ENCODE results near the gene MIB2. TPM values are rescaled to one million over a fixed set of nuclear protein-coding genes. Genes with fewer than 3 reads are reported as not detected.

The MIB2 gene
- total and polyA plus RNA-seq, 2 experiments from 2014 or later, result 47.5 to 75.3 TPM

DNA sequence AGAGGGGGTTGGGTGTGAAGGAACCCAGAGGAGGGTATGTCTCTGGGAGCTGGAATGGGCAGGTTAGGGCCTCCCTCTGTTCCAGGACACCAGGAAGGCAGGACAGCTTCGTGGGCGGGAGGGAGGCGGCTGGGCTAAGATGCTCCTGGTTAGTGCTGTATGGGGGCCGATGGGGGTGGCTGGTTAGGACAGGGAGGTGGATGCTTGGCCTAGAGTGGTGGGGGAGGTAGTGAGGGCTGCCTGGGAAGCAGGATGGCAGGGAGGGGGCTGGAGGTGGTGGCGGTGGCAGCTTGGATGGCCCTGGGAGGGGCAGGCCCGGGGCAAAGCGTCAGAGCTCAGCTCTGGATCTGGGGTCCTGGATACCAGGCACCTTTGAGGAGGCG is 10.5 kb downstream of the MIB2 start:
- Histone ChIP-seq H2AFZ (no peak overlapping the region), H3K9me2 (replicated peaks; ENCODE audit: insufficient read depth) (no peaks in the 10 kb centered on the region), H3K36me3 (replicated peaks; ENCODE audit: insufficient read depth, low read depth) (no peaks in the 10 kb centered on the region), H3K4me2 (no peak overlapping the region), H3K4me3 (no peak overlapping the region), H3K79me2 (no peaks in the 10 kb centered on the region), H3K27ac (no peak overlapping the region), H3K4me1 (ENCODE audit: insufficient read depth) (peaks cover 9% of the 10 kb centered on the region), H3K9me3 (ENCODE audit: low read depth) (no peaks in the 10 kb centered on the region), H4K20me1 (ENCODE audit: insufficient read depth, poor library complexity, severe bottlenecking) (no peaks in the 10 kb centered on the region), H3K27me3 (peaks cover 5% of the 10 kb centered on the region)
- 98% methylated on average over 5 of the region's 8 CpGs for WGBS (ENCODE audit: low lambda C conversion rate, missing lambda C conversion rate)
- TF ChIP-seq EZH2 (IDR thresholded peaks at IDR 0.05; ENCODE audit: borderline replicate concordance) (no peak), EZH2phosphoT487 (IDR thresholded peaks at IDR 0.05; ENCODE audit: low read depth, severe bottlenecking, unreplicated experiment) (no peak)
- TF ChIP-seq, protein P1, sequence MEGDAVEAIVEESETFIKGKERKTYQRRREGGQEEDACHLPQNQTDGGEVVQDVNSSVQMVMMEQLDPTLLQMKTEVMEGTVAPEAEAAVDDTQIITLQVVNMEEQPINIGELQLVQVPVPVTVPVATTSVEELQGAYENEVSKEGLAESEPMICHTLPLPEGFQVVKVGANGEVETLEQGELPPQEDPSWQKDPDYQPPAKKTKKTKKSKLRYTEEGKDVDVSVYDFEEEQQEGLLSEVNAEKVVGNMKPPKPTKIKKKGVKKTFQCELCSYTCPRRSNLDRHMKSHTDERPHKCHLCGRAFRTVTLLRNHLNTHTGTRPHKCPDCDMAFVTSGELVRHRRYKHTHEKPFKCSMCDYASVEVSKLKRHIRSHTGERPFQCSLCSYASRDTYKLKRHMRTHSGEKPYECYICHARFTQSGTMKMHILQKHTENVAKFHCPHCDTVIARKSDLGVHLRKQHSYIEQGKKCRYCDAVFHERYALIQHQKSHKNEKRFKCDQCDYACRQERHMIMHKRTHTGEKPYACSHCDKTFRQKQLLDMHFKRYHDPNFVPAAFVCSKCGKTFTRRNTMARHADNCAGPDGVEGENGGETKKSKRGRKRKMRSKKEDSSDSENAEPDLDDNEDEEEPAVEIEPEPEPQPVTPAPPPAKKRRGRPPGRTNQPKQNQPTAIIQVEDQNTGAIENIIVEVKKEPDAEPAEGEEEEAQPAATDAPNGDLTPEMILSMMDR (IDR thresholded peaks at IDR 0.05; ENCODE audit: poor library complexity), result no peak
- DNase-seq (ENCODE audit: low spot score), result no peak

DNA sequence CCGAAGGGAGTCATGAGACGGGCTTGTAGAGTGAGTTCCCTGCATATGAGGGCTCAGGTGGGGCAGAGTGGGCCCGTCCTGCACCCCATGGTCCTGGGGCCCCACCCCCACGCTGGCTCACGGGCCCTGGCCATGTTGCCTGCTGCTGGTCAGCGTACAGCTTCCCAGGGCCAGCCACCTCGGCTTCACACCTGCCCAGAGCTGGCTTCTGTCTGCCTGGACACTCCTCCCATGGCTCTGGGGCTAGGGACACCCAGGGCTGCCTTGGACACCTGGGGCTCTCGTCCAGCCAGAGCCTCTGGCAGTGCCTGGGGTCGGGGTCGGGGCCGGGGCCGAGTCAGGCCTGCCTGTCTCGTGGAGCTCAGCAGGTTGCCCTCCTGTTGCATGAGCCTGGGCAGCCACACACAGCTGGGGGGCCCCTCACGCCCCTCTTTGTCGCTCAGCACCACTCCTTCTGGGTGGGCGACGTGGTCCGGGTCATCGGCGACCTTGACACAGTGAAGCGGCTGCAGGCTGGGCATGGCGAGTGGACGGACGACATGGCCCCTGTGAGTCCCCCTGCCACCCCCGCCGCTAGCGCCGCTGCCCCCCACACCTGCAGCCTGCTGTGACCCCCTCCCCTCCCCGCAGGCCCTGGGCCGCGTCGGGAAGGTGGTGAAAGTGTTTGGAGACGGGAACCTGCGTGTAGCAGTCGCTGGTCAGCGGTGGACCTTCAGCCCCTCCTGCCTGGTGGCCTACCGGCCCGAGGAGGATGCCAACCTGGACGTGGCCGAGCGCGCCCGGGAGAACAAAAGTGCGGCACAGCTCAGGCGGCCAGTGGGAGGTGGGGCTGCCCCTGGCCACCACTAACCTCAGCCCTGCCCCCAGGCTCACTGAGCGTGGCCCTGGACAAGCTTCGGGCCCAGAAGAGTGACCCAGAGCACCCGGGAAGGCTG is 11.2 kb downstream of the MIB2 start:
- Histone ChIP-seq H3K27me3 (peaks cover 8% of the 10 kb centered on the region), H3K4me3 (no peak overlapping the region), H3K9me3 (ENCODE audit: low read depth) (no peaks in the 10 kb centered on the region), H3K9me2 (replicated peaks; ENCODE audit: insufficient read depth) (no peaks in the 10 kb centered on the region), H2AFZ (no peak overlapping the region), H3K27ac (no peak overlapping the region), H3K4me2 (no peak overlapping the region), H3K36me3 (replicated peaks; ENCODE audit: insufficient read depth, low read depth) (no peaks in the 10 kb centered on the region), H3K4me1 (ENCODE audit: insufficient read depth) (peaks cover 11% of the 10 kb centered on the region), H3K79me2 (no peaks in the 10 kb centered on the region), H4K20me1 (ENCODE audit: insufficient read depth, poor library complexity, severe bottlenecking) (no peaks in the 10 kb centered on the region)
- DNase-seq (ENCODE audit: low spot score), result no peak
- 93% methylated on average over 33 of the region's 48 CpGs for WGBS (ENCODE audit: low lambda C conversion rate, missing lambda C conversion rate)
- TF ChIP-seq, protein P1 (IDR thresholded peaks at IDR 0.05; ENCODE audit: poor library complexity), result no peak
- TF ChIP-seq EZH2 (IDR thresholded peaks at IDR 0.05; ENCODE audit: borderline replicate concordance) (no peak), EZH2phosphoT487 (IDR thresholded peaks at IDR 0.05; ENCODE audit: low read depth, severe bottlenecking, unreplicated experiment) (no peak)

DNA sequence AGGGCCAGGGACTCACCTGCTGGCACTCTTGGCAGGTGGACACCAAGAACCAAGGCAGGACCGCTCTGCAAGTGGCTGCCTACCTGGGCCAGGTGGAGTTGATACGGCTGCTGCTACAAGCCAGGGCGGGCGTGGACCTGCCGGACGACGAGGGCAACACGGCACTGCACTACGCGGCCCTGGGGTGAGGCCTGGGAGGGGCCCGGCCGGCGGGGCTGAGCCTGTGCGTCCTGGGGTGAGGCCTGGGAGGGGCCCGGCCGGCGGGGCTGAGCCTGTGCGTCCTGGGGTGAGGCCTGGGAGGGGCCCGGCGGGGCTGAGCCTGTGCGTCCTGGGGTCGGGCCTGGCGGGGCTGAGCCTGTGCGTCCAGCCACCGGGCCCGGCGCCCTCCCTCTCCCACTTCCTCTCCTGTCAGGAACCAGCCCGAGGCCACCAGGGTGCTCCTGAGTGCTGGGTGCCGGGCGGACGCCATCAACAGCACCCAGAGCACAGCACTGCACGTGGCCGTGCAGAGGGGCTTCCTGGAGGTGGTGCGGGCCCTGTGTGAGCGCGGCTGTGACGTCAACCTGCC is 12.0 kb downstream of the MIB2 start:
- no peaks in the 10 kb centered on the region for H4K20me1 ChIP-seq (ENCODE audit: insufficient read depth, poor library complexity, severe bottlenecking)
- no peak overlapping the region for H3K4me2 ChIP-seq
- no peaks in the 10 kb centered on the region for H3K9me3 ChIP-seq (ENCODE audit: low read depth)
- H3K4me3 ChIP-seq, result no peak overlapping the region
- TF ChIP-seq EZH2 (IDR thresholded peaks at IDR 0.05; ENCODE audit: borderline replicate concordance), result no peak
- peaks cover 15% of the 10 kb centered on the region for H3K27me3 ChIP-seq
- H3K36me3 ChIP-seq (replicated peaks; ENCODE audit: insufficient read depth, low read depth), result no peaks in the 10 kb centered on the region
- DNase-seq (ENCODE audit: low spot score), result no peak
- H3K27ac ChIP-seq, result no peak overlapping the region
- no peak overlapping the region for H2AFZ ChIP-seq
- H3K79me2 ChIP-seq, result no peaks in the 10 kb centered on the region
- 89% methylated on average over 19 of the region's 37 CpGs for WGBS (ENCODE audit: low lambda C conversion rate, missing lambda C conversion rate)
- no peaks in the 10 kb centered on the region for H3K9me2 ChIP-seq (replicated peaks; ENCODE audit: insufficient read depth)
- H3K4me1 ChIP-seq (ENCODE audit: insufficient read depth), result peaks cover 19% of the 10 kb centered on the region

Measured in hepatocyte (in vitro differentiated cells).